Left ventricle myocardium inferior (tissue), 1 donor: ENCODE results near the gene ANP32A. TPM values are rescaled to one million over a fixed set of nuclear protein-coding genes. Genes with fewer than 3 reads are reported as not detected.

Source experiments
- DNase-seq: peaks from one replicate; pipeline ENCODE4 v3.0.0-alpha.2; 2020
- H3K27ac ChIP-seq: fragments of 200-600 bp; replicated peaks from 2 replicates; pipeline ENCODE4 v1.8.0; 2021
- H3K27me3 ChIP-seq: fragments of 200-600 bp; 2 replicates; pipeline ENCODE4 v1.8.0; 2021; ENCODE audit warnings: low read depth
- H3K36me3 ChIP-seq: fragments of 200-600 bp; 2 replicates; pipeline ENCODE4 v1.8.0; 2021
- H3K4me1 ChIP-seq: fragments of 200-600 bp; 2 replicates; pipeline ENCODE4 v1.8.0; 2021
- H3K4me3 ChIP-seq: fragments of 200-600 bp; 2 replicates; pipeline ENCODE4 v1.8.0; 2021; ENCODE audit warnings: mild to moderate bottlenecking, moderate library complexity
- H3K9me3 ChIP-seq: fragments of 200-600 bp; replicated peaks from 2 replicates; pipeline ENCODE4 v1.8.0; 2021
- CTCF ChIP-seq: fragments of 200-600 bp; IDR thresholded peaks from 2 replicates; pipeline ENCODE4 v1.8.0; 2021; ENCODE audit warnings: antibody characterized with exemption, mild to moderate bottlenecking, borderline replicate concordance
- intact Hi-C: fragments of 100-400 bp; cut with micrococcal nuclease; formaldehyde crosslinking; loops from one replicate; pipeline ENCODE4 v1.11.0; 2022
- total RNA-seq: library from RNA; stranded (reverse); fragmentation: NEBNext Ultra II Directional; extraction: Animal tissue kit (Norgen Biotek cat#: 25700); gene quantifications from one replicate; pipeline ENCODE4 v1.2.1, GENCODE V29; 2021
- donor health status: DM: no; HTN: yes; CAD: no; lungs with severe emphysema.

ANP32A gene
- total RNA-seq, 1 donor from 2014 or later: 150 TPM

DNA sequence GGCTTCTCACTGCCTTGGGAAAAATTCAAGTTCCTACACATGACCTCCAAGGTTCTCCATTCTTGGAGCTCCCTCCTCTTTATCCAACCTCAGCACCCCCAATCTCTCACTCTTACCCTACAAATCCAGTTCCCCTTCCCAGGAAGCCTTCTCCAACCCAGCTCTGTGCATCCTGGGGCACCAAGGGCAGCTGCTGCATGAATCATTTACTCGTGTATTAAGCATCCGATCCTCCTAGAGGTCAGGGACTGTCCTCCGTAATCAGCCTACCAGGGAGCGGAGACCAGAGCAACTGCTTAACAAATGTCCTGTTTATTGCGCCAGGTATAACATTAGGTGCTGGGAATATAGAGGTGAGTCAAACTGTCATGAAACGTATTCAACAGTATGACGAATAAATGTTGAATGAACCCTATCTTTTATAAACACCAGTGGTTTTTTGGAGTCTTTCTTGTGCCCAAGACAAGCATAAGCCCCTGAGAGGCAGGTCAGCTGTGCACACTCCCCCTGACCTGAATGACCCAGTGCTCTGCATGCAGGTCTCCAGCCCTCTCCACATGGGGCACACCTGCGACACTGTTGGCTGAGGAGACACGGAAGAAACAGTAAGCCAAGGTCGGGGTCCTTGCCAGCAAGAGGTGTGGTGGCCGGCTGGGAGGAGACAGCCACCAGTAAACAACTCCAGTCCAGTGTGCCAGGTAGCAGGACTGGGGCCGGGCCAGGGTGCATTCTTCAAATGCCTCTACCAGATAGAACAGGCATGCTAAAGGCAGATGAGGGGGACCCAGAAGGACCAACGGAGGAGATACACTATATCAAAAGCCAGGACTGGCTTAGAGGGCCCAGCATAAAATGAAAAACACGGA, 27.6 kb downstream of the ANP32A start:
- peak; percentile 41 for DNase-seq
- no peaks in the 10 kb centered on the region for H3K27me3 ChIP-seq
- H3K36me3 ChIP-seq: no peaks in the 10 kb centered on the region
- peak overlapping the region; percentile 15 for H3K4me3 ChIP-seq
- H3K9me3 ChIP-seq: no peaks in the 10 kb centered on the region
- H3K4me1 ChIP-seq: peaks cover 100% of the 10 kb centered on the region
- intact Hi-C loops: no loop called here
- no peak for TF ChIP-seq CTCF
- peak overlapping the region; percentile 79 for H3K27ac ChIP-seq

- intact Hi-C loops: no loop called here
- no peak for TF ChIP-seq CTCF
- Histone ChIP-seq H3K4me3 (no peak overlapping the region), H3K27me3 (no peaks in the 10 kb centered on the region), H3K36me3 (peaks cover 7% of the 10 kb centered on the region), H3K9me3 (no peaks in the 10 kb centered on the region), H3K27ac (peak overlapping the region; percentile 79), H3K4me1 (peaks cover 98% of the 10 kb centered on the region)
- no peak for DNase-seq
Measured at GRCh38 chr15:68791431-68792283, 29.0 kb downstream of the ANP32A start.

GRCh38 chr15:68790910-68791309, 29.8 kb downstream of the ANP32A start:
- H3K4me1 ChIP-seq: peaks cover 91% of the 10 kb centered on the region
- H3K27ac ChIP-seq: peak overlapping the region; percentile 79
- DNase-seq: no peak
- TF ChIP-seq CTCF: no peak
- intact Hi-C loops: no loop called here
- no peak overlapping the region for H3K4me3 ChIP-seq
- no peaks in the 10 kb centered on the region for H3K9me3 ChIP-seq
- peaks cover 14% of the 10 kb centered on the region for H3K36me3 ChIP-seq
- H3K27me3 ChIP-seq: no peaks in the 10 kb centered on the region

DNA sequence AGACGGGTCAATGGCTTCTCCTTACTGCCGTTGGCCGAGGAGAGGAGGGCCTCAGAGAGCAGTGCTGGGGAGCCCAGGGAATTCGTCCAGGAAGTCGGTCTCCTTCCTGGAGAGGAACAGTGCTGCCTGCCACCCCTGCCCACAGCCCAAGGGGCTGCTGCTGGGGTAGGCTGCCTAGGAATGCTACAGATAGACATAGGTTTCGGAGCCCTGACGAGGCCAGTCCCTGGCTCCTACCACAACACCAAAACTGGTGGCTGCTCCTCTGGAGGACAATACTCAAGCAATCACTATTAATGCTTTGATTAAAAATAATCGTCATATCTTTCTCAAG, 30.5 kb downstream of the ANP32A start:
- no peak for DNase-seq
- Histone ChIP-seq H3K36me3 (peaks cover 21% of the 10 kb centered on the region), H3K27ac (peak overlapping the region; percentile 79), H3K4me1 (peaks cover 84% of the 10 kb centered on the region), H3K4me3 (no peak overlapping the region), H3K9me3 (no peaks in the 10 kb centered on the region), H3K27me3 (no peaks in the 10 kb centered on the region)
- intact Hi-C loops: no loop called here
- no peak for TF ChIP-seq CTCF

- intact Hi-C loops: no loop called here
- H3K27ac ChIP-seq: peak overlapping the region; percentile 79
- no peak for DNase-seq
- peaks cover 26% of the 10 kb centered on the region for H3K36me3 ChIP-seq
- H3K9me3 ChIP-seq: no peaks in the 10 kb centered on the region
- no peak for TF ChIP-seq CTCF
- H3K4me3 ChIP-seq: no peak overlapping the region
- no peaks in the 10 kb centered on the region for H3K27me3 ChIP-seq
- peaks cover 79% of the 10 kb centered on the region for H3K4me1 ChIP-seq
Measured at GRCh38 chr15:68789534-68790241, 31.0 kb downstream of the ANP32A start.
